Esophagus squamous epithelium (tissue), 4 donors: Measurements from ENCODE around the gene TUB.

ENCODE experiments used
- POLR2A ChIP-seq, 4 donors: fragments of 450-650 bp; IDR thresholded peaks; one replicate each; pipeline ENCODE4 v1.6.1; 2017; ENCODE audit warnings: antibody characterized with exemption in 4 of 4, mild to moderate bottlenecking in 4 of 4, moderate library complexity in 3 of 4
- TF ChIP-seq, protein P1 (sequence below), 6 experiments: fragments of 450-650 bp in 4 of 6; fragments of 200-600 bp in 2 of 6; sonication (generic) in 2 of 6; IDR thresholded peaks; one replicate each; pipeline ENCODE4 v1.5.1; 2016 to 2019; ENCODE audit warnings: antibody characterized with exemption in 6 of 6, mild to moderate bottlenecking in 4 of 6, moderate library complexity in 4 of 6

DNA sequence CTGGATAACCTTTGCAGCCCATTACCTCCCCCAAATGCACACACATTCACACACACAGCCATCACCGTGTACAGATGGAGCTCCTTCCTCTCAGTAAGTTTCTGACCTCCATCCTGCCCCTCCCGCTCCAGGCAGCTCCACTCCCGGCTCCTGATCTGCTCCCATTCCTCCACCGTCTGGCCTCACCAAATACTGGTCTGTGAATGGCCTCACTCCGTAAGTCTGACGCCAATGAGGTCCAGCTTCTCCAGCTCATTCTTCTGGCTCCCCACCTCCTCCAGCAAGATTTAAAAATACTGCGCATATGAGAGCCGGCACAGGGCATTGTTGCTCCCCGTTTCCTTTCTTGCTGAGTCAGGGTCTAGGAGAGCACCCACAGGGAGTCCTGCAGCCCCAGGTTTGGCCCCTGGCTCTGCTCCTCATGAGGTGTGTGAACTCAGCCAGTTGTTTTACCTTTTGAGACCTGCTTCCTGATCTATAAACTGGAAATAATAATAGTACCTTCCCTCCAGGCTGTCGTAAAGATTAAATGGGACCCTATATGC lies 14.0 kb upstream of the TUB start:
- TF ChIP-seq, protein P1, sequence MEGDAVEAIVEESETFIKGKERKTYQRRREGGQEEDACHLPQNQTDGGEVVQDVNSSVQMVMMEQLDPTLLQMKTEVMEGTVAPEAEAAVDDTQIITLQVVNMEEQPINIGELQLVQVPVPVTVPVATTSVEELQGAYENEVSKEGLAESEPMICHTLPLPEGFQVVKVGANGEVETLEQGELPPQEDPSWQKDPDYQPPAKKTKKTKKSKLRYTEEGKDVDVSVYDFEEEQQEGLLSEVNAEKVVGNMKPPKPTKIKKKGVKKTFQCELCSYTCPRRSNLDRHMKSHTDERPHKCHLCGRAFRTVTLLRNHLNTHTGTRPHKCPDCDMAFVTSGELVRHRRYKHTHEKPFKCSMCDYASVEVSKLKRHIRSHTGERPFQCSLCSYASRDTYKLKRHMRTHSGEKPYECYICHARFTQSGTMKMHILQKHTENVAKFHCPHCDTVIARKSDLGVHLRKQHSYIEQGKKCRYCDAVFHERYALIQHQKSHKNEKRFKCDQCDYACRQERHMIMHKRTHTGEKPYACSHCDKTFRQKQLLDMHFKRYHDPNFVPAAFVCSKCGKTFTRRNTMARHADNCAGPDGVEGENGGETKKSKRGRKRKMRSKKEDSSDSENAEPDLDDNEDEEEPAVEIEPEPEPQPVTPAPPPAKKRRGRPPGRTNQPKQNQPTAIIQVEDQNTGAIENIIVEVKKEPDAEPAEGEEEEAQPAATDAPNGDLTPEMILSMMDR (IDR thresholded peaks at IDR 0.05) = no peak
- no peak for TF ChIP-seq POLR2A (IDR thresholded peaks at IDR 0.05)
